NCI-H128 (cell line): ENCODE results near the gene IGFBP2.

Source experiments
- DNase-seq: peaks from one replicate; lab custom pipeline; 2025; ENCODE audit not compliant: unreplicated experiment; lab: John Stamatoyannopoulos, UW

Gene IGFBP2

DNA sequence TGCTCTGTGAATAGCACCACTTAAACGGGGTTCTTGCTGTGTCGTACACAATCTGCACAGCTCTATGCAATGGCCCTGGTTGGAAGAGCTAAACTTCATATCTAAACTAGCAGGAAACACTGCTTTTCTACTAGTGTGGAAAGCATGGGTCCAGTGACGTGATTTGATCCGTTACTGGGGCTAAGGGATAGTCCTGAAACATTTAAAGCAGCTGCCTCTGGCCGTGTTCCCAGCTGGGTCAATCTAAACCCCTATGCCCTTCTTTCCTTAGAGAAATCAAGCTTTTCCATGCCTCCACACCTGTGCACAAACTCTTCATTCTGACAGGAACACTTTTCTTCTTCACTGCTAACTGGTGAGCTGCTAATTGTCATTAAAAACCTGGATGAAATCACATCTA lies 67.6 kb downstream of the IGFBP2 start:
- DNase-seq: no peak

DNA sequence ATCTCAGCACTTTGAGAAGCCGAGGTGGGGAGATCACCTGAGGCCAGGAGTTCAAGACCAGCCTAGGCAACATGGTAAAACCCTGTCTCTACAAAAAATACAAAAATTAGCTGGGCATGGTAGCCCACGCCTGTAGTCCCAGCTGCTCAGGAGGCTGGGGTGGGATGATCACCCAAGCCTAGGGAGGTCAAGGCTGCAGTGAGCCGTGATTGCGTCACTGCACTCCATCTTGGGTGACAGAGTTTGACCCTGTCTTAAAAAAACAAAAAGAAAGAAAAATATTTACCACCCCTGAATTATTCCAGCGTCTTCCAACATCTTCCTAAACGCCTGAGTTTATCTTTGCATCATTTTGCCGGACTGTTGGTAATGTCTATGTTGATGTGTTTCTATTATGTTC lies 68.3 kb downstream of the IGFBP2 start:
- no peak for DNase-seq

DNA sequence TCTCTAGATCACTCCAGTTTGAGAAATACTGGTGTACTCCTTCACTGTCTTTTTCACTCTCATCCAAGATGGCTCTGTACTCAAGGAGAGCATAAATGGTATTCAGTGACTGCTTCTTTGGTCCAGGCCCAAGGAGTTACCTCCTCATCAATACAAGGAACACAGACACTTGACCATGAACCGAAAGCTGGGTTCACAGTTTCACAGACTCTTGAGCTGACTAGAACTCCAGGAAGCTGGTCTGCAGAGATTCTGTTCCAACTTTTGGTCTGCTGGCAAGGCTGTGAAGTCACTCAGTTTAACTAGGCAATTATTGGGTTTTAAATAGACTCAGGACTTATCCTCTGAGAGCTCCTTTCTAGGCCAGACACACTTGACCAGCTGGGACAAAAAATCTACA lies 69.5 kb downstream of the IGFBP2 start:
- no peak for DNase-seq

DNA sequence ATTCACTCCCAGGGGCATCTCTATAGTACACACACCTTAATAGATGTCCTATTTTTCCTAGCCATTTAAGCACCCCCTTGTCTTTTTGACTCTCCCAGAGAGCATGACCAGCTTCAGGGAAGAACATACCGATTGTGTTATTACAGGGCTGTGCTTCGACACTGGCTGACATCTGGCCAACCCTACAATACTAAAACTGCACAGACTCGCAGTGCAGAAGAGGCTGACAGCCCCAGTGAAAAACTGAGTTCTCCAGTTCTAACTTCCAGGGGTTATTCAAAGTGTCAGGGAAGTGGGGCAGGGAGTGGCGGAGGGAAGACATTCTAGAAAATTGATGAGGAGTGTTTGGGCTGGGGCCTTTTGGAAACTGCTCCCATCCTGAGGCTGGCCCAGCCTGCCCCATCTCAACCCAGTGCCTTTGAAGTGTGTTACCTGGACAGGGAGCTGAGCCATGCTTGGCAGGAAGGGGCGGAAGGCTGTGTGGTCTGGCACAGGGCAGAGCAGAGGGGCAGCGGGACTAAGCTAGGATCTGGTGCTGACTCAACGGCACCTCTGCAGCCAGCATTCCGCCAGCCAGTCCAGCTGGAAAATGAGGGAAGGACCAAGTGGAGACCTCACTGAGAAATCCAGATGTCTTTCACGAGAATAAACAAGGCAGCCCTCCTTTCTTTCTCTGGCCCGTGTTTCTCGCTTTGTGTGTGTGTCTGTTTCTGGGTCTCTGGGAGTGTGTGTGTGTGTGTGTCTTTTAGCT lies 77.5 kb downstream of the IGFBP2 start:
- DNase-seq: no peak

DNA sequence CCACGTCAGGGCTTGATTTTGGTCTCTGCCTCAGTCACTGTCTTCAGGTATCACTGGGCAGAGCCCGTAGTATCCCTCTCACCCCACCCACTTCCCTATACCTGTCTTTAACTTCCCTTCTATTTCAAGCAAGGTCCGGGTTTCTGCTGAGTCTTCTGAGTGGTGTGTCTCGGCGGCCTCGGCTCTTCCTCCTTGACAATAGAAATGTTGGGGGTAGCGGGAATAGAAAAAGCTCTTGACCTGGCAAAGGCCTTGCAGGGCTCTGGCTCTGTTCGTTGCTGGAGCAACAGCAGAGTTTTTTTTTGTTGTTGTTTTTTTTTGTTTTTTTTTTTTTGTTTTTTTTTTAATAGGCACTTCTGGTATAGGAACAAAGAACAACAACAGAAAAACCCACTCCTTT lies 78.1 kb downstream of the IGFBP2 start:
- no peak for DNase-seq

DNA sequence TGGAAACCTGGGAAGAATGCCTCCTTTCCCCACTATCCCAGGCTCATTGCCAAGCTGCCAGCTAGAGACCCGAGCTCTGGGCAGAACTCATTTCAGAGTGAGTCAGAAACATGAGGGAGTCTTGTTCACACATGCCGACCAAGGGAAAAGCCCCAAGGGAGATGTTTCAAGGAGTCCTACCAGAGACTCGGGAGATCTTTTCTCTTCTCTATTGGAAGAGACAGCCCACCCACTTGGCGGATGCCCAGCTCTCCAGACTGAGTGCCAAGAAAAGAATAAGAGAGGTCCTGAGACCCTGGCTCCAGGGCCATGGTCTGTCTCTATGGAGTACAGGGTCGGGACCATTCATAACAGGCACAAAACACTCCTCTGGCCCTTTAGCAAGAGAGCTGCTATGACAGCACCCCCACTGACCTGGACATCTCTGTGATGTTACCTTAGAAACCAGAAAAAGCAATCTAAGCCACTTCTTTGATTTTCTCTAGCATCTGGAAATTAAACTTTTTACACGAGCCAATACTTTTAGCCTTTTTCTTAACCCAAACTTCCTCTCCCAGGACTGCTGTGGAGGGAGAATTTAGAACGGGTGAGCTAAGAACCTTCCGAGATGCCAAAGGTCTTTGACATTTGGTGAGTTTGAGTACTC lies 80.6 kb downstream of the IGFBP2 start:
- DNase-seq: no peak
